Measurements from ENCODE around the gene FRY.
A peak's percentile ranks its signal among the peaks of the same experiment; 100 is the strongest.

FRY gene

DNA sequence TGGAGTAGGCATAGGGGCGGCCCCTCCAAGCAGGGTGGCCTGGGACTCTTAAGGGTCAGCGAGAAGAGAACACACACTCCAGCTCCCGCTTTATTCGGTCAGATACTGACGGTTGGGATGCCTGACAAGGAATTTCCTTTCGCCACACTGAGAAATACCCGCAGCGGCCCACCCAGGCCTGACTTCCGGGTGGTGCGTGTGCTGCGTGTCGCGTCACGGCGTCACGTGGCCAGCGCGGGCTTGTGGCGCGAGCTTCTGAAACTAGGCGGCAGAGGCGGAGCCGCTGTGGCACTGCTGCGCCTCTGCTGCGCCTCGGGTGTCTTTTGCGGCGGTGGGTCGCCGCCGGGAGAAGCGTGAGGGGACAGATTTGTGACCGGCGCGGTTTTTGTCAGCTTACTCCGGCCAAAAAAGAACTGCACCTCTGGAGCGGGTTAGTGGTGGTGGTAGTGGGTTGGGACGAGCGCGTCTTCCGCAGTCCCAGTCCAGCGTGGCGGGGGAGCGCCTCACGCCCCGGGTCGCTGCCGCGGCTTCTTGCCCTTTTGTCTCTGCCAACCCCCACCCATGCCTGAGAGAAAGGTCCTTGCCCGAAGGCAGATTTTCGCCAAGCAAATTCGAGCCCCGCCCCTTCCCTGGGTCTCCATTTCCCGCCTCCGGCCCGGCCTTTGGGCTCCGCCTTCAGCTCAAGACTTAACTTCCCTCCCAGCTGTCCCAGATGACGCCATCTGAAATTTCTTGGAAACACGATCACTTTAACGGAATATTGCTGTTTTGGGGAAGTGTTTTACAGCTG is 283.9 kb downstream of the FRY start, which contains the start of the genes BRCA2 and ZAR1L:
BRCA2 (plus strand) TSS at position 271 of the 790 bp plus-strand sequence. CDS start 953 bp downstream, outside the sequence.
ZAR1L (minus strand) TSS at position 126 of the 790 bp plus-strand sequence. CDS start 3,438 bp downstream, outside the sequence.
- peak; percentile 95 for DNase-seq

DNA sequence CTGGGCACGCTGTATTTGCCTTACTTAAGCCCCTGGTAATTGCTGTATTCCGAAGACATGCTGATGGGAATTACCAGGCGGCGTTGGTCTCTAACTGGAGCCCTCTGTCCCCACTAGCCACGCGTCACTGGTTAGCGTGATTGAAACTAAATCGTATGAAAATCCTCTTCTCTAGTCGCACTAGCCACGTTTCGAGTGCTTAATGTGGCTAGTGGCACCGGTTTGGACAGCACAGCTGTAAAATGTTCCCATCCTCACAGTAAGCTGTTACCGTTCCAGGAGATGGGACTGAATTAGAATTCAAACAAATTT is 284.4 kb downstream of the FRY start:
- DNase-seq: no peak

DNA sequence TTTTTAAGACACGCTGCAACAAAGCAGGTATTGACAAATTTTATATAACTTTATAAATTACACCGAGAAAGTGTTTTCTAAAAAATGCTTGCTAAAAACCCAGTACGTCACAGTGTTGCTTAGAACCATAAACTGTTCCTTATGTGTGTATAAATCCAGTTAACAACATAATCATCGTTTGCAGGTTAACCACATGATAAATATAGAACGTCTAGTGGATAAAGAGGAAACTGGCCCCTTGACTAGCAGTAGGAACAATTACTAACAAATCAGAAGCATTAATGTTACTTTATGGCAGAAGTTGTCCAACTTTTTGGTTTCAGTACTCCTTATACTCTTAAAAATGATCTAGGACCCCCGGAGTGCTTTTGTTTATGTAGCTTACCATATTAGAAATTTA is 284.9 kb downstream of the FRY start:
- DNase-seq: peak; percentile 4

DNA sequence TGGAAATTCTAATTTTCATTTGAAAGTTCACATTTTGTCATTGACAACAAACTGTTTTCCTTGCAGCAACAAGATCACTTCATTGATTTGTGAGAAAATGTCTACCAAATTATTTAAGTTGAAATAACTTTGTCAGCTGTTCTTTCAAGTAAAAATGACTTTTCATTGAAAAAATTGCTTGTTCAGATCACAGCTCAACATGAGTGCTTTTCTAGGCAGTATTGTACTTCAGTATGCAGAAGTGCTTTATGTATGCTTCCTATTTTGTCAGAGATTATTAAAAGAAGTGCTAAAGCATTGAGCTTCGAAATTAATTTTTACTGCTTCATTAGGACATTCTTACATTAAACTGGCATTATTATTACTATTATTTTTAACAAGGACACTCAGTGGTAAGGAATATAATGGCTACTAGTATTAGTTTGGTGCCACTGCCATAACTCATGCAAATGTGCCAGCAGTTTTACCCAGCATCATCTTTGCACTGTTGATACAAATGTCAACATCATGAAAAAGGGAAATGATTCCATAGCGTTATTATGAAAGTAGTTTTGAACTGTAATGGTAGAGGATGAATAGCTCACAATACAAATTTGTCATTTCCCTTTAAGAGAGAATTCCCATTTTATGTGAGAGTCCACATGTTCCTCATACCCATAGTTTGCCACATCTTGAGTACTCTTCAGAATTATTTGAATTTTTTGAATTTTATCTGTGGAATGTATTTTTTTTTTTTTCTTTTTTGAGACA is 286.3 kb downstream of the FRY start:
- peak; percentile 10 for DNase-seq

DNA sequence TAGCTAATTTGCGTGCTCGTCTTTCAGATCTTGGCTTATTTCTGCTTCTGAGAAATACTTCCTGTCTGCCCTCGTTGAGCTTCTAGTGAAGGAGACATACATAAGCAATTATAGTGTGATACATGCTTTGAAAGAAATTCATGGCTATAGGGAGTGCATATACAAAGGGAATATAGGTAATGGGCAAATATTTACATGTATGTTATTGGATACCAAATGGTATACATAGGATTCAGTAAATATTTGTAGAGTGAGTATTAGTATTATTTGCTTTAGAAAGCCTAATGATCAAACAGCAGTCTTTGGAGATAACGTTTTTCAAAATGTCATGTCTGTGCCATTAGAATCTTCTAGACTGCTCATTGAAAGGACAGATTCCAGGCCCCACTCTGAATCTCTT is 289.0 kb downstream of the FRY start:
- DNase-seq: no peak

DNA sequence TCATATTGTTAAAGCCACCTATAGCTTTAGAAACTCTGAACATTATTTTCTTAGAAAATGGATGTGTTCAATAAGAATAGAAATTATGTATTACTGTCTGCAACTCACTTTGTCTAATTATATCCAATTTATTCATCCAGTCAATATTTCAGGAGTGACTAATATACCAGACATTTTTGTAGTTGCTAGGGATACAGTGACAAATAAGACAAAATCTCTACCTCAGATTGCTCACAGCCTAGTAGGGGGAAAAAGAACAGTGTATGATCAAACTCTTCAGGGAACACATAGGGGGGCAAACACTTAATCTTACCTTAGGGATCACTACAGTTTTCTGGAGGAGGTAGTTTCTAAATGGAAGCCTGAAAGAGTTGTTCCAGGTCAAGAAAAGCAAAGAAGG is 292.3 kb downstream of the FRY start:
- peak; percentile 70 for DNase-seq

DNA sequence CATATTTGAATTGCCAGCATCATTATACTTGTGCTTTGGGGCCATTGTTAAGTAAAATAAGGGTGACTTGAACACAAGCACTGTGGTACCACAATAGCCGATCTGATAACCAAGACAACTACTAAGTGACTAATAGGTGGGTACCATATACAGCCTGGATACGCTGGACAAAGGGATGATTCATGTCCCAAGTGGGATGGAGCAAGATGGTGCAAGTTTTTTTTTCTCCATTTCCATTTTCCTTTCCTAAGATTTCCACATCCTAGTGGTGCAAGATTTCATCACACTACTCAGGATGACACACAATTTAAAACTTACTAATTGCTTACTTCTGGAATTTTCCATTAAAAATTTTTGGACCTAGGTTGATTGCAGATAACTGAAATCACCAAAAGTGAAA is 298.9 kb downstream of the FRY start:
- peak; percentile 63 for DNase-seq

DNA sequence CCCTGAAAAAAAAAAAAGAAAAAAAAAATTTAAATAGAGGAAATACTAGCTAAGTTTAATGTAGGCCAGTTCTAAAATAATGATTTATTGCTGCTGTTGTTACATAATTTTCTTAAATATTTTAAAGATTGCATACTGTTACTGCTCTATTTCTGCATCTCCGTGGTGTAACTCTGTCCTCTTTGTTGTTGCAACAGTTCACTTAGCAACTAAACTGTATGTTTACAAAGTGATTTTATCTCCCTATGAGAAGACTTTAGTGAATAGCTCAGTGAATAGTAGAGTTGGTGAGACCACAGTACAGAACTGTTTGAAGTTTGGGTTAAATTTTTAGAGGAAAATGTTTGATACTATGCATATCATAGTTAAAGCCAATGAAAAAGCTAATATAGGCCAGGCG is 303.1 kb downstream of the FRY start:
- DNase-seq: no peak

DNA sequence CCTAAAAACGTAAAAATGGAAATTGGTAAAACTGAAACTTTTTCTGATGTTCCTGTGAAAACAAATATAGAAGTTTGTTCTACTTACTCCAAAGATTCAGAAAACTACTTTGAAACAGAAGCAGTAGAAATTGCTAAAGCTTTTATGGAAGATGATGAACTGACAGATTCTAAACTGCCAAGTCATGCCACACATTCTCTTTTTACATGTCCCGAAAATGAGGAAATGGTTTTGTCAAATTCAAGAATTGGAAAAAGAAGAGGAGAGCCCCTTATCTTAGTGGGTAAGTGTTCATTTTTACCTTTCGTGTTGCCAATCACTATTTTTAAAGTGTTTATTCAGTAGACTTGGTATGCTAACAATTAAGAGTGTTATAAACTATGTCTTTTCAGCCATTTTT is 309.3 kb downstream of the FRY start:
- no peak for DNase-seq

DNA sequence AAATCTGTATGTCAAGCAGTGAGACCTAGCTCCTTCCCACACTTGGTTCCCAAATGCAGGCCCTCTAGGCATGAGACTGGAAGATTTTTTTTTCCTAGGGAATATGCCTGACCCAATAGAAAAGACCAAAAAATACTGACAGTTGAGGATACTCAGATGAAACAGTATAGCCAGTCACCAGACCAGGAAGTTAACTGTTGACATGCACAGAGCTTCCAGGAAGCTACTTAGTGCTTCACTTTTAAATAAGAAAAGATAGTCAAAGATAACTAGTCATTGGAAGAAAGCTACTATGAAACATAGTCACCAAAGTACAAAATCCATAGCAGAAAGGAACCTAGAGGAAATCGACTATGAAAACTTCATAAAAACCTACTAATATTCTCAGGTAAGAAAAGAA is 316.1 kb downstream of the FRY start:
- DNase-seq: no peak

Data from EL (cell line).